ENCODE measurements around the gene ITGA3.

GRCh38 chr17:50107790-50108414 is 52.0 kb downstream of the ITGA3 start:
- TF ChIP-seq CTCF (IDR thresholded peaks at IDR 0.05 in 8 of 11, conservative IDR thresholded peaks at IDR 0.05 in 3 of 11): no peak
- no peak for TF ChIP-seq POLR2A (IDR thresholded peaks at IDR 0.05)

All from spleen (tissue), 7 donors.